HEK293T (cell line): ENCODE measurements around the gene MPV17L2.

ENCODE experiments used
- CTBP1 ChIP-seq: fragments of 450-650 bp; IDR thresholded peaks from 2 replicates; pipeline ENCODE4 v1.6.1; 2016; ENCODE audit warnings: borderline replicate concordance
- FOXK2 ChIP-seq: fragments of 450-650 bp; IDR thresholded peaks from 2 replicates; pipeline ENCODE4 v1.6.1; 2016; ENCODE audit warnings: mild to moderate bottlenecking
- HDGF ChIP-seq: fragments of 450-650 bp; IDR thresholded peaks from 2 replicates; pipeline ENCODE4 v1.6.1; 2017; ENCODE audit warnings: antibody characterized with exemption, borderline replicate concordance
- NFRKB ChIP-seq: fragments of 450-650 bp; IDR thresholded peaks from 2 replicates; pipeline ENCODE4 v1.6.1; 2016; ENCODE audit warnings: mild to moderate bottlenecking, moderate library complexity
- SP1 ChIP-seq: fragments of 450-650 bp; IDR thresholded peaks from 2 replicates; pipeline ENCODE4 v1.6.1; 2017
- SUZ12 ChIP-seq: fragments of 450-650 bp; IDR thresholded peaks from 2 replicates; pipeline ENCODE4 v1.6.1; 2016; ENCODE audit warnings: mild to moderate bottlenecking

DNA sequence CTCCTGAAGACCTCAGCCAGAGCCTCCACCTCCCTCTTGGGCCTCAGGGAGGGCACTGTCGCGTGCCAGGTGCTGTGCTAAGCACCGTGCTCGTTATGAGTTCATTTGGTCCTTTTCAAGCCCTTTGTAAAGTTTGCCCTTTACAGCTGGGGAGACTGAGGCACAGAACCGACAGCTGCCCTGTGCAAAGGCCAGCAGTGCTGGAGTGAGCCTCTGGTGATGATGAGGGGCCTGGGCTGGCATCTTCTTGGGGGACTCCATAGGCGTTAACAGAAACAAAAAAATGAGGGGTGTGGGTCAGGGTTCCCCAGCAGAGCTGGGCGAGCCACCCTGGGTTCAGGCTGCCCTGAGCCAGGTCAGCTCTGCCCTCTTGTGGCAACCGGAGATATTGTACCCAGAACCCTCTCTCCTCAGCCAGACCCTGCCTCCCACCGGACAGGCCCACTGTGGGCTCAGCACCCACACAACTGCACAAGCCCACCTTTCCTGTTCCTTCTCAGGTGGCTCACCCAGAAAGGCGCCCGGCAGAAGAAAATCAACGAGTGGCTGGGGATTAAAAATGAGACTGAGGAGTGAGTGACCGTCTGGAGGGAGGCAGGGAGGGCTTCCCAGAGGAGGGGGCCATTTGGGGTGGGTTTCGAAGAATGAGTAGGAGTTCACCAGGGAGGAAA is 24.9 kb upstream of the MPV17L2 start:
- TF ChIP-seq CTBP1 (no peak), SUZ12 (no peak), SP1 (no peak), HDGF (no peak), NFRKB (no peak), FOXK2 (no peak)
